Cardiac fibroblast (primary cell): Measurements from ENCODE around the gene CDC42EP2.

Experiments
- DNase-seq, 2 donors: peaks; one replicate each; pipeline versions ENCODE4 v3.0.0 to v3.0.0-alpha.2; 2010; ENCODE audit warnings: low read depth in 2 of 2
- H3K4me3 ChIP-seq, 2 donors: replicated peaks in 1 of 2; 1 replicate in 1 of 2; 2 replicates in 1 of 2; pipeline ENCODE4 v1.5.1; 2011; ENCODE audit warnings: low read depth in 2 of 2, low read length in 2 of 2, mild to moderate bottlenecking in 2 of 2, moderate library complexity in 1 of 2
- TF ChIP-seq, protein P1 (sequence below): IDR thresholded peaks from one replicate; pipeline ENCODE4 v1.5.1; 2011; ENCODE audit warnings: low read depth, mild to moderate bottlenecking, low read length, inconsistent platforms

Gene CDC42EP2

DNA sequence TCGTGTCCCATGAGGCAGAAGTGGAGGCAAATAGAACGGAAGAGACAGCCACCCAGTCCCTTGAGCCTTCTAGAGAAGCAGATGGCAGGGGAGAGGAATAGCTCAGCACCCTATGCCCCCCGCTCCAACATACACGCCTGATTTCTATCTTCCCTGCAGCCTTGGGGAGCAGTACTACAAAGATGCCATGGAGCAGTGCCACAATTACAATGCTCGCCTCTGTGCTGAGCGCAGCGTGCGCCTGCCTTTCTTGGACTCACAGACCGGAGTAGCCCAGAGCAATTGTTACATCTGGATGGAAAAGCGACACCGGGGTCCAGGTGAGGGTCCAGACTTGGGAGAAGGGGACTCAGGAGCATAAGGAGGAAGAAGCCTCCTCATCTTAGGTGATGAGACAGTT lies 25.6 kb downstream of the CDC42EP2 start:
- TF ChIP-seq, protein P1, sequence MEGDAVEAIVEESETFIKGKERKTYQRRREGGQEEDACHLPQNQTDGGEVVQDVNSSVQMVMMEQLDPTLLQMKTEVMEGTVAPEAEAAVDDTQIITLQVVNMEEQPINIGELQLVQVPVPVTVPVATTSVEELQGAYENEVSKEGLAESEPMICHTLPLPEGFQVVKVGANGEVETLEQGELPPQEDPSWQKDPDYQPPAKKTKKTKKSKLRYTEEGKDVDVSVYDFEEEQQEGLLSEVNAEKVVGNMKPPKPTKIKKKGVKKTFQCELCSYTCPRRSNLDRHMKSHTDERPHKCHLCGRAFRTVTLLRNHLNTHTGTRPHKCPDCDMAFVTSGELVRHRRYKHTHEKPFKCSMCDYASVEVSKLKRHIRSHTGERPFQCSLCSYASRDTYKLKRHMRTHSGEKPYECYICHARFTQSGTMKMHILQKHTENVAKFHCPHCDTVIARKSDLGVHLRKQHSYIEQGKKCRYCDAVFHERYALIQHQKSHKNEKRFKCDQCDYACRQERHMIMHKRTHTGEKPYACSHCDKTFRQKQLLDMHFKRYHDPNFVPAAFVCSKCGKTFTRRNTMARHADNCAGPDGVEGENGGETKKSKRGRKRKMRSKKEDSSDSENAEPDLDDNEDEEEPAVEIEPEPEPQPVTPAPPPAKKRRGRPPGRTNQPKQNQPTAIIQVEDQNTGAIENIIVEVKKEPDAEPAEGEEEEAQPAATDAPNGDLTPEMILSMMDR, result no peak

DNA sequence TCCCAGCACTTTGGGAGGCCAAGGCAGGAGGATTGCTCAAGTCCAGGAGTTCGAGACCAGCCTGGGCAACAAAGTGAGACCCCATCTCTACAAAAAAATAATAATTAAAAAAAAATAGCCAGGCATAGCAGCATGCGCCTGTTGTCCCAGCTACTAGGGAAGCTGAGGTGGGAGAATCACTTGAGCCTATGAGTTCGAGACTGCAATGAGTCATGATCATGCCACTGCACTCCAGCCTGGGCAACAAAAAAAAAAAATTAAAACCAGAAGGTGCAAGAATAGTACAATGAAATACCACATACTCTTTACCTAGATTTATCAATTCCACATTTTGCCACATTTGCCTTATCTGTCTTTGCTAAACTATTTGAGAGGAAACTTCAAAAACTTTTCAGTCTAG lies 27.2 kb downstream of the CDC42EP2 start:
- H3K4me3 ChIP-seq, result no peak overlapping the region
- DNase-seq, result no peak
- TF ChIP-seq, protein P1, result no peak

More for the DNA sequence above, 25.6 kb downstream of the CDC42EP2 start:
- DNase-seq, result no peak
- no peak overlapping the region for H3K4me3 ChIP-seq

DNA sequence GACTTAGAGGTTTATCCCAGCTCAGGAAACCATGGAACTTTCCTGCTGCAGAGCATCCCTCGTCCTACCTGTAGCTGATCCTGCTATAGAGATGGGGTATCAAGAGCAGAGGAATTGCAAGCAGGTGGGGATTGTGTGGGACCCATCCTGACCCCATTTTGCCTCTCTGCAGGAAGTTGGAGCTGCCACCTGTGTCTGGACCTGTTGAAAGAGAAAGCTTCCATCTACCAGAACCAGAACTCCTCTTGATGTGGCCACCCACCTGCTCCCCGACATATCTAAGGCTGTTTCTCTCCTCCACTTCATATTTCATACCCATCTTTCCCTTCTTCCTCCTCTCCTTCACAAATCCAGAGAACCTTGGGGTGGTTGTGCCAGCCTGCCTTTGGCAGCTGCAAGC lies 36.8 kb downstream of the CDC42EP2 start:
- DNase-seq, result no peak

DNA sequence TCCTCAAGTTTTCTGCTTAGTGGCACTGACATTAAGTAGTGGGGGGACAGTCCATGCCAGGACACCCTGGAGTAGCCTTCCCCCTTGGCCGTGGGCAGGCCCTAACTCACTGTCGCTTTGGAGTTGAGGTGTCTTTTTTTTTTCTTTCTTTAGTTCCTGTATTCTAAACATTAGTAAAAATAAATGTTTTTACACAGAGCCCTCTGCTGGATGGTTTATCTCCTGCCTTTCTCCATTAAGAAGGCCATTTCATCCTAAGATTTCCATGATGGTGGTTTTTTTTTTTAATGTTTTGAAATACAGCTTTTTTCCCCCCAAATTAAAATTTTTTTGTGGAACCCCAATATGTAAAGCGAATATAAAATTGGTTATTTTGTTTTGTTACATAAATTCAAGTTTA lies 38.1 kb downstream of the CDC42EP2 start:
- TF ChIP-seq, protein P1, result peak; percentile 32
- H3K4me3 ChIP-seq, result no peak overlapping the region
- peak; percentile 33 to 50 for DNase-seq

More for the DNA sequence above, 36.8 kb downstream of the CDC42EP2 start:
- TF ChIP-seq, protein P1, result no peak
- no peak overlapping the region for H3K4me3 ChIP-seq

DNA sequence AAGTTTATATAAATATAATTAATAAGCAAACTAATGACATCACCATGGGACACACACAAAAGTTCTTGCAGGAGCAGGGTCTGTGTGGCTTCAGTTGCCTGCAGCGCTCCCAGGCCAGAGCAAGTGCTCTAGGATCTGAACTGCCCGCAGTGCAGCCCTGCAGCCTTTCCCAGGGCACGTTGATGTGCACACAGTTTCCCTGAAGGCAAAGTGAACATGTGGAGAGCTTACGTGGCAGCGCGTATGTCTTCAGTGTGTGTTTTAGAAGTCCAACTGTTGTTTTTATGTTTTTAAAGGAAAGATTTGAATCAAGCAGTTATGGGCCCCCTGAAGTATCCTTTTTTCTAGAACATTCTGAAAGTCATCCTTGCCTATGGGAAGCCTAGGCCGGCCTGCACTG lies 38.7 kb downstream of the CDC42EP2 start:
- no peak for DNase-seq
- H3K4me3 ChIP-seq, result no peak overlapping the region
- TF ChIP-seq, protein P1, result no peak

DNA sequence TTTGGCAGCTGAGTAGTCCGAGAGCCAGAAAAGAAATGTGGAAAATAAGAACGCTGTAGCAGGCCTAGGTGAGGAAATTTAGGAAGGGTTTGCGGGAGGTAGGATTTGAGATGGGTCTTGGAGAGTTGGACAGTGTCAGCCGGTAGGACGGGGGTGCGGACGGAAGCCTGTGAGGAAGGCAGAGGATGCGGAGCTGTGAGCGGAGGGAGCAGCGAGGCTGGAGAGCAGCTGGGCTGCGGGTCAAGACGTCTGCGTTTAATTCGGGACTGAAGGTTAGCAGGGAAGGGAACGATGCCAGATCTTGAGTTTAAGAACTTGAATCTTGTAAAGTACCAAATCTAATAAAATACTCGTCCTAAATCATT lies 39.2 kb downstream of the CDC42EP2 start:
- TF ChIP-seq, protein P1, result no peak

More for the DNA sequence above, 39.2 kb downstream of the CDC42EP2 start:
- H3K4me3 ChIP-seq, result peak overlapping the region; percentile 52 to 63
- DNase-seq, result no peak
